Ascending aorta (tissue), 2 donors: Measurements from ENCODE around the gene ELOVL3. TPM values are rescaled to one million over a fixed set of nuclear protein-coding genes. Genes with fewer than 3 reads are reported as not detected.
"Not testable (repeated sequence)": the region's sequence is repeated elsewhere in the genome, so short reads cannot be mapped to it uniquely, and the experiment has no call there.

ENCODE experiments used
- DNase-seq, 2 donors: peaks; one replicate each; pipeline ENCODE4 v3.0.0-alpha.2; 2019; ENCODE audit warnings: low spot score in 2 of 2
- H3K27ac ChIP-seq, 2 donors: fragments of 200-600 bp; sonication (generic); one replicate each; pipeline ENCODE4 v1.5.1; 2016 to 2017; ENCODE audit warnings: mild to moderate bottlenecking in 1 of 2
- H3K27me3 ChIP-seq: fragments of 200-600 bp; sonication (generic); one replicate; pipeline ENCODE4 v1.5.1; 2017
- H3K36me3 ChIP-seq, 2 donors: fragments of 200-600 bp; sonication (generic); one replicate each; pipeline ENCODE4 v1.5.1; 2016
- H3K4me1 ChIP-seq, 2 donors: fragments of 200-600 bp; sonication (generic); one replicate each; pipeline ENCODE4 v1.5.1; 2016 to 2017; ENCODE audit warnings: mild to moderate bottlenecking in 1 of 2
- H3K4me3 ChIP-seq, 2 donors: fragments of 200-600 bp; sonication (generic); one replicate each; pipeline ENCODE4 v1.5.1; 2016 to 2017; ENCODE audit warnings: mild to moderate bottlenecking in 1 of 2
- H3K9me3 ChIP-seq, 2 donors: fragments of 200-600 bp; sonication (generic); one replicate each; pipeline ENCODE4 v1.5.1; 2016
- CTCF ChIP-seq, 3 experiments: fragments of 200-600 bp in 2 of 3; fragments of 450-650 bp in 1 of 3; sonication (generic) in 2 of 3; IDR thresholded peaks; one replicate each; pipeline ENCODE4 v1.5.1; 2016 to 2019; ENCODE audit warnings: antibody characterized with exemption in 3 of 3, mild to moderate bottlenecking in 1 of 3, moderate library complexity in 1 of 3
- intact Hi-C: fragments of 100-400 bp; cut with DNase I; formaldehyde crosslinking; loops from one replicate; pipeline ENCODE4 v1.15.1; 2023
- total RNA-seq: library from RNA; depleted of rRNA; stranded (reverse); fragments of >200 nt; gene quantifications from one replicate; pipeline ENCODE4 v1.1.0, GENCODE V29; 2016

Gene ELOVL3
- total RNA-seq, 1 donor from 2014 or later = not detected

GRCh38 chr10:102202386-102202785 lies 23.7 kb upstream of the ELOVL3 start:
- Histone ChIP-seq H3K4me3 (no peak overlapping the region), H3K27me3 (no peaks in the 10 kb centered on the region), H3K9me3 (peaks cover 0 to 6% of the 10 kb centered on the region in 2 donors), H3K27ac (no peak overlapping the region), H3K4me1 (no peaks in the 10 kb centered on the region), H3K36me3 (no peaks in the 10 kb centered on the region)
- no peak for TF ChIP-seq CTCF (IDR thresholded peaks at IDR 0.05)
- intact Hi-C loops = no loop called here
- no peak for DNase-seq

- H3K27ac ChIP-seq = no peak overlapping the region
These were observed 17.6 kb upstream of the ELOVL3 start for GRCh38 chr10:102208311-102209035.

GRCh38 chr10:102211615-102212299 lies 14.3 kb upstream of the ELOVL3 start:
- H3K4me1 ChIP-seq = no peaks in the 10 kb centered on the region
- H3K9me3 ChIP-seq = no peaks in the 10 kb centered on the region
- DNase-seq = no peak
- no peaks in the 10 kb centered on the region for H3K27me3 ChIP-seq
- intact Hi-C loops = no loop called here
- no peak overlapping the region for H3K27ac ChIP-seq
- no peaks in the 10 kb centered on the region for H3K36me3 ChIP-seq
- no peak for TF ChIP-seq CTCF (IDR thresholded peaks at IDR 0.05)
- no peak overlapping the region for H3K4me3 ChIP-seq

More at GRCh38 chr10:102208311-102209035, 17.6 kb upstream of the ELOVL3 start:
- H3K4me1 ChIP-seq = no peaks in the 10 kb centered on the region
- no peak for DNase-seq
- H3K4me3 ChIP-seq = no peak overlapping the region
- H3K27me3 ChIP-seq = no peaks in the 10 kb centered on the region
- H3K36me3 ChIP-seq = no peaks in the 10 kb centered on the region
- peaks cover 0 to 6% of the 10 kb centered on the region in 2 donors for H3K9me3 ChIP-seq
- TF ChIP-seq CTCF (IDR thresholded peaks at IDR 0.05) = no peak
- intact Hi-C loops = no loop called here

- H3K9me3 ChIP-seq, H3K4me1 ChIP-seq, H3K27ac ChIP-seq, H3K27me3 ChIP-seq, DNase-seq, intact Hi-C loops, H3K36me3 ChIP-seq, H3K4me3 ChIP-seq: not testable (repeated sequence)
These were observed 12.5 kb upstream of the ELOVL3 start for GRCh38 chr10:102213599-102213998.

- H3K27me3 ChIP-seq = no peaks in the 10 kb centered on the region
These were observed 6.7 kb upstream of the ELOVL3 start for GRCh38 chr10:102219370-102219769.

More at GRCh38 chr10:102219370-102219769, 6.7 kb upstream of the ELOVL3 start:
- no peak overlapping the region for H3K27ac ChIP-seq
- no peaks in the 10 kb centered on the region for H3K36me3 ChIP-seq
- H3K9me3 ChIP-seq = no peaks in the 10 kb centered on the region
- DNase-seq = no peak
- intact Hi-C loops = no loop called here
- H3K4me1 ChIP-seq = no peaks in the 10 kb centered on the region
- no peak for TF ChIP-seq CTCF (IDR thresholded peaks at IDR 0.05)
- no peak overlapping the region for H3K4me3 ChIP-seq
